Measurements from ENCODE around the gene B4GALNT3.

Gene B4GALNT3

GRCh38 chr12:539540-540310 lies 80.0 kb downstream of the B4GALNT3 start:
- no peak for DNase-seq (ENCODE audit: low read depth)

- DNase-seq (ENCODE audit: low read depth), result no peak
These were observed 82.1 kb downstream of the B4GALNT3 start for GRCh38 chr12:541676-542324.

GRCh38 chr12:542395-543113 lies 82.8 kb downstream of the B4GALNT3 start:
- no peak for DNase-seq (ENCODE audit: low read depth)

GRCh38 chr12:543114-543451 lies 83.3 kb downstream of the B4GALNT3 start:
- DNase-seq (ENCODE audit: low read depth), result no peak

- DNase-seq (ENCODE audit: low read depth), result no peak
These were observed 84.4 kb downstream of the B4GALNT3 start for GRCh38 chr12:544142-544541.

- DNase-seq (ENCODE audit: low read depth), result no peak
These were observed 85.3 kb downstream of the B4GALNT3 start for GRCh38 chr12:544941-545635.

- no peak for DNase-seq (ENCODE audit: low read depth)
These were observed 86.1 kb downstream of the B4GALNT3 start for GRCh38 chr12:545835-546234.

GRCh38 chr12:546265-546919 lies 86.7 kb downstream of the B4GALNT3 start:
- no peak for DNase-seq (ENCODE audit: low read depth)

- peak; percentile 46 for DNase-seq (ENCODE audit: low read depth)
These were observed 87.4 kb downstream of the B4GALNT3 start for GRCh38 chr12:546920-547845.

- DNase-seq (ENCODE audit: low read depth), result no peak
These were observed 88.2 kb downstream of the B4GALNT3 start for GRCh38 chr12:547883-548470.

- no peak for DNase-seq (ENCODE audit: low read depth)
These were observed 89.8 kb downstream of the B4GALNT3 start for GRCh38 chr12:549476-550082.

- DNase-seq (ENCODE audit: low read depth), result no peak
These were observed 90.9 kb downstream of the B4GALNT3 start for GRCh38 chr12:550473-551260.

GRCh38 chr12:552466-552865 lies 92.7 kb downstream of the B4GALNT3 start:
- DNase-seq (ENCODE audit: low read depth), result no peak

GRCh38 chr12:553216-554000 lies 93.7 kb downstream of the B4GALNT3 start:
- no peak for DNase-seq (ENCODE audit: low read depth)

- DNase-seq (ENCODE audit: low read depth), result no peak
These were observed 94.2 kb downstream of the B4GALNT3 start for GRCh38 chr12:554001-554285.

- no peak for DNase-seq (ENCODE audit: low read depth)
These were observed 96.8 kb downstream of the B4GALNT3 start for GRCh38 chr12:556498-556897.

- DNase-seq (ENCODE audit: low read depth), result no peak
These were observed 98.8 kb downstream of the B4GALNT3 start for GRCh38 chr12:558580-558979.

- DNase-seq (ENCODE audit: low read depth), result no peak
These were observed 99.6 kb downstream of the B4GALNT3 start for GRCh38 chr12:559208-559905.
